BE2C (cell line): ENCODE results near the gene GP1BB.

ENCODE experiments used
- DNase-seq: peaks from one replicate; pipeline ENCODE4 v3.0.0-alpha.2; 2020
- H3K27me3 ChIP-seq: fragments of 250-450 bp; sonication (Bioruptor Pico); 2 replicates; pipeline ENCODE4 v1.5.1; 2020; ENCODE audit warnings: mild to moderate bottlenecking
- H3K36me3 ChIP-seq: fragments of 250-450 bp; sonication (Bioruptor Pico); 2 replicates; pipeline ENCODE4 v1.5.1; 2020; ENCODE audit warnings: mild to moderate bottlenecking
- H3K4me1 ChIP-seq: fragments of 250-450 bp; sonication (Bioruptor Pico); 2 replicates; pipeline ENCODE4 v1.5.1; 2020
- H3K4me3 ChIP-seq: 2 replicates; pipeline ENCODE4 v1.5.1; 2011; ENCODE audit warnings: low read depth, low read length
- H3K9me3 ChIP-seq: fragments of 250-450 bp; sonication (Bioruptor Pico); 2 replicates; pipeline ENCODE4 v1.5.1; 2020
- CTCF ChIP-seq: IDR thresholded peaks from 2 replicates; pipeline ENCODE4 v1.5.1; 2012; ENCODE audit warnings: mild to moderate bottlenecking, low read depth, low read length

GP1BB gene

GRCh38 chr22:19678949-19679521, 44.3 kb upstream of the GP1BB start:
- H3K36me3 ChIP-seq, result no peaks in the 10 kb centered on the region
- no peak for DNase-seq
- no peak overlapping the region for H3K4me3 ChIP-seq
- no peaks in the 10 kb centered on the region for H3K9me3 ChIP-seq
- no peak for TF ChIP-seq CTCF
- no peaks in the 10 kb centered on the region for H3K4me1 ChIP-seq
- no peaks in the 10 kb centered on the region for H3K27me3 ChIP-seq

- peak; percentile 79 for TF ChIP-seq CTCF
- H3K4me1 ChIP-seq, result no peaks in the 10 kb centered on the region
- DNase-seq, result peak; percentile 51
- H3K4me3 ChIP-seq, result no peak overlapping the region
- no peaks in the 10 kb centered on the region for H3K27me3 ChIP-seq
- no peaks in the 10 kb centered on the region for H3K36me3 ChIP-seq
- H3K9me3 ChIP-seq, result no peaks in the 10 kb centered on the region
These were observed 43.7 kb upstream of the GP1BB start for GRCh38 chr22:19679522-19680101.

- Histone ChIP-seq H3K27me3 (no peaks in the 10 kb centered on the region), H3K4me3 (no peak overlapping the region), H3K9me3 (no peaks in the 10 kb centered on the region), H3K36me3 (no peaks in the 10 kb centered on the region), H3K4me1 (no peaks in the 10 kb centered on the region)
- no peak for DNase-seq
- no peak for TF ChIP-seq CTCF
These were observed 43.0 kb upstream of the GP1BB start for GRCh38 chr22:19680287-19680881.

GRCh38 chr22:19680911-19681862, 42.2 kb upstream of the GP1BB start:
- no peak for DNase-seq
- no peaks in the 10 kb centered on the region for H3K4me1 ChIP-seq
- no peaks in the 10 kb centered on the region for H3K9me3 ChIP-seq
- H3K4me3 ChIP-seq, result no peak overlapping the region
- H3K36me3 ChIP-seq, result no peaks in the 10 kb centered on the region
- no peaks in the 10 kb centered on the region for H3K27me3 ChIP-seq
- TF ChIP-seq CTCF, result no peak

GRCh38 chr22:19681863-19682245, 41.5 kb upstream of the GP1BB start:
- TF ChIP-seq CTCF, result no peak
- no peaks in the 10 kb centered on the region for H3K4me1 ChIP-seq
- DNase-seq, result no peak
- no peak overlapping the region for H3K4me3 ChIP-seq
- H3K27me3 ChIP-seq, result no peaks in the 10 kb centered on the region
- H3K36me3 ChIP-seq, result no peaks in the 10 kb centered on the region
- H3K9me3 ChIP-seq, result no peaks in the 10 kb centered on the region
